Memory B cell (primary cell): ENCODE results near the gene ZCCHC24.

Source experiments
- ATAC-seq: fragments of 150-1000 bp; cut with Tn5 transposase; 2 replicates; pipeline ENCODE4 v1.10.0; 2021; ENCODE audit warnings: low read depth, mild to moderate bottlenecking, moderate library complexity
- DNase-seq, 2 donors: peaks; one replicate each; pipeline ENCODE4 v3.0.0; 2022; ENCODE audit warnings: low spot score in 2 of 2
- H3K27ac Mint-ChIP-seq: one replicate; pipeline ENCODE4 v1.8.0; 2022; ENCODE audit warnings: mild to moderate bottlenecking, moderate library complexity, mixed read lengths
- H3K27me3 Mint-ChIP-seq: one replicate; pipeline ENCODE4 v1.8.0; 2022; ENCODE audit warnings: mixed read lengths
- H3K36me3 Mint-ChIP-seq: one replicate; pipeline ENCODE4 v1.8.0; 2022; ENCODE audit warnings: mild to moderate bottlenecking, mixed read lengths
- H3K4me1 Mint-ChIP-seq: one replicate; pipeline ENCODE4 v1.8.0; 2022; ENCODE audit warnings: mixed read lengths
- H3K4me3 Mint-ChIP-seq: one replicate; pipeline ENCODE4 v1.8.0; 2022; ENCODE audit warnings: mild to moderate bottlenecking, moderate library complexity, mixed read lengths
- H3K9me3 Mint-ChIP-seq: one replicate; pipeline ENCODE4 v1.8.0; 2022; ENCODE audit warnings: mixed read lengths

ZCCHC24 gene

DNA sequence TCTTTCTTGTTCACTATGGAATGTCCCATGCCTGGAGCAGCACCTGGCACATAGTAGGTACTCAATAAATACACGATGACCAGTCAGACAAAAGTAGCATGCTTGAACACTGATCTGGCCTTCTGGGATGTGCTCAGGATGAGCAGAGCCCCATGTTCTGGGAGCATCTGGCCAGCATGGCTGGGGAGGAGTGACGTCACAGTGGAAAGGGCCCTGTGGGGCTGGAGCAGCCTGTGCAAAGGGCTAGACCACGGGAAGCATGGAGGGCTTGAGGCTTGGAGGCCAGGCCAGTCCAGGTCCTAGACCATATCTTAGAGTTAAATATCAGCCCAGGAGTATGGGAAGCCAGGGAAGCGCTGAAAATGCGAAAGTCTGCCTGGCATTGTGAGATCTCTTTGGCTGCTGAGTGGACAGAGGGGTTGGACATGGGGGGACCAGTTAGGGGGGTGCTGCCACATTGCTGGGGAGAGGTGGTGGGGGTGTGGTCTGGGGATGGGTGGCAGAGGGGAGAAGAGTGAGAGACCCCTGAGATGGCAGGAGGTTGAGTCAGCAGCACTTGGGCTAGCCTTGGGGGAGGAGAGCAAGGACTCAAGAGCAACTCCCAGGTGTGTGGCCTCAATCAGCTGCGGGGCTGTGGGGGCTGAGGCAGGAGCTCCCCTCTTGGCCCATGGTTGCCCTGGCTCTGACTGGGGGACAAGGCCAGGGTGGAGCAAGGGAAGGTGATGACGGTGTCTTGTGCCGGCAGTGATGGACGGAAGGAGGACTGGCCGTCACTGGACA lies 34.9 kb downstream of the ZCCHC24 start:
- Mint-ChIP-seq H3K4me3 (no peak overlapping the region), H3K27me3 (peaks cover 3% of the 10 kb centered on the region), H3K4me1 (peaks cover 7% of the 10 kb centered on the region), H3K9me3 (no peaks in the 10 kb centered on the region), H3K27ac (no peak overlapping the region), H3K36me3 (peaks cover 3% of the 10 kb centered on the region)
- ATAC-seq (no peak), DNase-seq (no peak)

DNA sequence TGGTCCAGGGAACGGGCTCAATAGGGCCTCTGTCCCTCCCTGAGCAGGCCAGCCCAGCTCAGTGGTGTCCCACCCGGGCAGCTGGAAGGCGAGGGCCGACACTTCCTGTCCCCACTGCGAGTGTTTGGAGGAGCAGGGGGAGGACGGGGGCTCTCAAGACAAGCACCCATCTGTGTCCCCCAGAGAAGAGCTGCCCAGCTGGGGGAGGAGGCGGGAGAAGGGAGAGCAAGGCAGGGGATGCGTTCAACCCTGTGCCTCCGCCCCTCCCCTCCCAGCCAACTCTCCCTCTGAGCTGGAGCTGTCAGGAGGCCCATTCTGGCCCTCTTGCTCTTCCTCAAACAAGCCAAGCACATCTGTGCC lies 35.7 kb downstream of the ZCCHC24 start:
- Mint-ChIP-seq H3K9me3 (no peaks in the 10 kb centered on the region), H3K4me1 (peaks cover 7% of the 10 kb centered on the region), H3K4me3 (no peak overlapping the region), H3K36me3 (peaks cover 3% of the 10 kb centered on the region), H3K27me3 (peaks cover 5% of the 10 kb centered on the region), H3K27ac (no peak overlapping the region)
- ATAC-seq (no peak), DNase-seq (no peak)

DNA sequence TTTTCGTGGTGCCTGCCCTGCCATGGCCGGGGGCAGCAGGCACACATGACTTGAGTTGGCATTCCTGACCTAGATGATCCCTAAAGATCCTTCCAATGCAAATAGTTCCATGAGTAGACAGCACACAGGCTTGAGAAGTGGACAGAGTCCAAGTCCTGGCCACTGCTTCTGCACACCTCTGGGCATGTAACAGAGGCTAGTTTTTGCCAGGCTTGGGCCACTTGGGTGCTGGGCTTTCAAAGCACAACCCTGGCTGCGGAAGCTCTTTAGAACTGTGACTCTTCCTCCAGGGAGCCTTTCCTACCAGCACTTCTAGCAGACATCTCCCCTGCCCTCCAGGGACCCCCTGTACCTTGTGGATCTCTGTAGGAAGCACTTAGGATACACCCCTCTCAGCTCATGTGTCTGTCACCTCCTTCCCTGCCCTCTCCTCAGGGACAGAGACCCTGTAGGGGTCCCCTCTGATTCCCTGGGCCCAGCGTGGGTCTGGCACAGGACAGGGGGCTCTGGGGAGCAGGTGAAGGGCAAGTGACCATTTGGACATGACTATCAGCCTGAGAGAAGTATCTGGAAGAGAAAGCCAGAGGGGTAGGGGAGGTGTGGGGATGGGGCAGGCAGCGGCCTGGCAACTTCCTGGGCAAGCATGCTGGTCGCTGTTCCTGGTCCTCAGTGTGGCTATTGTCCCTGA lies 36.2 kb downstream of the ZCCHC24 start:
- peaks cover 7% of the 10 kb centered on the region for H3K4me1 Mint-ChIP-seq
- ATAC-seq (no peak), DNase-seq (no peak)
- H3K27ac Mint-ChIP-seq = no peak overlapping the region
- H3K27me3 Mint-ChIP-seq = peaks cover 5% of the 10 kb centered on the region
- H3K4me3 Mint-ChIP-seq = no peak overlapping the region
- no peaks in the 10 kb centered on the region for H3K9me3 Mint-ChIP-seq
- peaks cover 3% of the 10 kb centered on the region for H3K36me3 Mint-ChIP-seq

DNA sequence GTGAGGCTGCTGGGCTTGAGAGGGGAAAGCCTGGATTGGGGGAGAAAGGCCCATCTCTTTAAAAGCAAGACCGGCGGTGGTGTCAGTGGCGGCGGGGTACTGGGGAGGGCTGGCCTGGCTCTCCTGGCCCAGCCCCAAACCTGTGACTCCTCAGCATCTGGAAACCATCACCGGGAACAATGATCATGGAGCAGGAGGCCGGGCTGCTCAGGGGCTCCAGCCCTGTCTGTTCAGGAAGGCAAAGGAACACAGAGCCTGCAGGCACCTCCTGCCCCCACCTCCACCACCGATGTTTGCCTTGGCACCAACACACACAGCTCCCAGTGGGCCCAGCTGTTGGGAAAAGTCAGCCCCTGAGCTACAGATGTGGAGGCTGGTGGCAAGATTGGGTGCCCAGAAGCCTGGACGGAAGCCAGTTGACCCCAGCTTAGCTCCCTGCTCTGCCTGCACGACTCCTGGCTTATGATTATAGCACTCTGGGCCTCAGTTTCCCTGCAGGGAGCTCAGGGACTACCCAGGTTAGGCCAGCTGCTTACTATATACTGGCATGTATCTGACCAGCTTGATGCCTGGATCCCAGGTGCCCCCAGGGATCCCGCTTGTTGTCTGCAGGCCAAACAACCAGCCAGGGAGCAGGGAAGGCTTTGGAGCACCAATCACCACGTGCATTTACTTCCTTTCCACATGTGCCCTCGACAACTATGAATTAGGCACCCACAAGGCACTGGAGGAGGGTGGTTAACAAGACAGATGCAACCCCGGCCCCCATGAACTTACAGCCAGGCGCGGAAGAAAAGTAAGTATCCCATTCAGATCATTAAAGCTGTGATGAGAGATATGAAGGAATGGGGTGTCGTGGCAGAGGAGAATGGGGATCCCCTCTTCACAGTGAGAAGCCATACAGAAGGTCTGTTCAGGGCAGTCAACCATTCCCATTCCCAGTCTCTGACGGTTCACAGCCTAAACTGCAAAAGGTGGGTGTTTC lies 37.3 kb downstream of the ZCCHC24 start:
- peaks cover 4% of the 10 kb centered on the region for H3K4me1 Mint-ChIP-seq
- no peak overlapping the region for H3K27ac Mint-ChIP-seq
- no peaks in the 10 kb centered on the region for H3K9me3 Mint-ChIP-seq
- peaks cover 9% of the 10 kb centered on the region for H3K27me3 Mint-ChIP-seq
- DNase-seq (no peak), ATAC-seq (no peak)
- peaks cover 3% of the 10 kb centered on the region for H3K36me3 Mint-ChIP-seq
- no peak overlapping the region for H3K4me3 Mint-ChIP-seq

DNA sequence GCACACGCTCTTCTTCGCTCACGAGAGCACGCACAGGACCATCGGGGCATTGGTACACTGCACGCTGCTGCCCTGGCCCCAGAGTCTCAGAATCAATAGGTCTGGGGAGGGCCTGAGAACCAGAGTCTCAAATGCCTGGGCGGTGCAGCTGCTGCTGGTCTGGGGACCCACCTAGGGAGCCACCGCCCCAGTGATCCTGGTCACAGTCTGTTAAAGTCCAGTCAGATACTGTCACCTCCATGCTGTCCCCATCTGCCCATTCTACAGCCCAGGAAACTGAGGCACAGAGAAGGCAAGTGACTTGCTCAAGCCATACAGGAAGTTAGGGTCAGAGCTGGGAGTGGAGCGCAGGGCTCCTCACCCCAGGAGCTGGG lies 38.0 kb downstream of the ZCCHC24 start:
- no peaks in the 10 kb centered on the region for H3K9me3 Mint-ChIP-seq
- peaks cover 3% of the 10 kb centered on the region for H3K36me3 Mint-ChIP-seq
- H3K27ac Mint-ChIP-seq = no peak overlapping the region
- peaks cover 2% of the 10 kb centered on the region for H3K4me1 Mint-ChIP-seq
- peaks cover 13% of the 10 kb centered on the region for H3K27me3 Mint-ChIP-seq
- DNase-seq = no peak
- H3K4me3 Mint-ChIP-seq = no peak overlapping the region
- ATAC-seq = no peak

DNA sequence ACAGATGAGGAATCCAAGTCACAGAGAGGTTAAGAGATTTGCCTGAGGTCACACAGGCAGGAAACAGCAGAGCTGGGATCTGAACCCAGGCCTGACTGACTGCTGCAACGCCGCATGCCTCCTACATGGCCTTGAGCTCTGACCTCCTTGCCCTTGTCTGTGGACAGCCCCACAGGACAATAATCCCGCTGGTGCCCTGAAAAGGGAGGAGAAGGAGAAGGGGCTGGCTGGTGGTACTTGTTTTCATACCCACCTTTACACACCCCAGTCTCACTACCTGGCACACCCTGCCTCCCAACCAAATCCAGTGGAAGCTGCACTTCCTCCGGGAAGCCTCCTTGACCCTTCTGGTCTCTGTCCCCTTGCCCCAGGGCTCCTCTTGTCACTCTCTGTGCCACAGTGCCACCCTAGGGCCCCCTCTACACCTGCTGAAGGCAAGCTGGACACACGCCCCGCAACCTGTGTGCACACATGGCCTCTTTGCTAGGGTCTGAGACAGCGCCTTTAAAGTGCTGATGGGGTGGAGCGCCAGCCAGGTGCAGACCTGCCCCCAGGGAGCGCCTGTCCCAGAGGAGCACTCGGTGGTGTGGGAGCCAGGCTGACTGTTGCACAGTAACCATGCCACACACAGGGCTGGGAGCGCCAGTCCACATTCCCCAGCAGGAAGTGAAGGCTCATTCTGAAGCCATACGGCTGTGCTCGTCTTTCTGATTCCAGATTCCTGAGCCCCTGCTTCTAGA lies 38.6 kb downstream of the ZCCHC24 start:
- Mint-ChIP-seq H3K4me1 (peaks cover 2% of the 10 kb centered on the region), H3K27ac (no peak overlapping the region), H3K36me3 (peaks cover 3% of the 10 kb centered on the region), H3K4me3 (no peak overlapping the region), H3K27me3 (peaks cover 13% of the 10 kb centered on the region), H3K9me3 (no peaks in the 10 kb centered on the region)
- DNase-seq (no peak), ATAC-seq (no peak)

DNA sequence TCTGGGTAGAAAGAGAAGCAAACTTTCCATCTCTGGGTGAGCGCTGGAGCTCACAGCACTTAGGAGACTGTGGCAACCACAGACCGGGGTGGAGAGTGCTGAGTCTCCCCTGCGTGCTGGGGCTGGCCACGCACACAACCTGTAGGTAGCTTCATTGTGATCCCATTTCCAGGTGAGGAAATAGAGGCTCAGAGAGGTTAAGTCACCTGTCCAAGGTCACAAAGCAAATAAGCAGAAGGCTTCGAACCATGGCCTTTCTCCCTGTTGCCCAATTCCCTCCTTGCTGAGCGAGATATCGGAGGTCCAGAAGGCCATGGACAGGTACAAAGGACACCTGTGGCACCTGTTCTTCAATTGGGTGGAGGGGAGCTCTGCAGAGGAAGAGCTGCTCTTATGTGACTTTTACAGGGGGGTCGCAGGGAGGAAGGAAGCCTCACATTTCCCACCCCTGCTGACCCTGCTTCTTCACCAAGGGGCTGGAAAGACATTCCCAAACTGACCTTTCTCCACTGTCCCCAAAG lies 39.4 kb downstream of the ZCCHC24 start:
- peaks cover 13% of the 10 kb centered on the region for H3K27me3 Mint-ChIP-seq
- H3K9me3 Mint-ChIP-seq = no peaks in the 10 kb centered on the region
- peaks cover 2% of the 10 kb centered on the region for H3K4me1 Mint-ChIP-seq
- no peak for DNase-seq
- H3K36me3 Mint-ChIP-seq = peaks cover 3% of the 10 kb centered on the region
- H3K27ac Mint-ChIP-seq = no peak overlapping the region
- no peak for ATAC-seq
- H3K4me3 Mint-ChIP-seq = no peak overlapping the region

DNA sequence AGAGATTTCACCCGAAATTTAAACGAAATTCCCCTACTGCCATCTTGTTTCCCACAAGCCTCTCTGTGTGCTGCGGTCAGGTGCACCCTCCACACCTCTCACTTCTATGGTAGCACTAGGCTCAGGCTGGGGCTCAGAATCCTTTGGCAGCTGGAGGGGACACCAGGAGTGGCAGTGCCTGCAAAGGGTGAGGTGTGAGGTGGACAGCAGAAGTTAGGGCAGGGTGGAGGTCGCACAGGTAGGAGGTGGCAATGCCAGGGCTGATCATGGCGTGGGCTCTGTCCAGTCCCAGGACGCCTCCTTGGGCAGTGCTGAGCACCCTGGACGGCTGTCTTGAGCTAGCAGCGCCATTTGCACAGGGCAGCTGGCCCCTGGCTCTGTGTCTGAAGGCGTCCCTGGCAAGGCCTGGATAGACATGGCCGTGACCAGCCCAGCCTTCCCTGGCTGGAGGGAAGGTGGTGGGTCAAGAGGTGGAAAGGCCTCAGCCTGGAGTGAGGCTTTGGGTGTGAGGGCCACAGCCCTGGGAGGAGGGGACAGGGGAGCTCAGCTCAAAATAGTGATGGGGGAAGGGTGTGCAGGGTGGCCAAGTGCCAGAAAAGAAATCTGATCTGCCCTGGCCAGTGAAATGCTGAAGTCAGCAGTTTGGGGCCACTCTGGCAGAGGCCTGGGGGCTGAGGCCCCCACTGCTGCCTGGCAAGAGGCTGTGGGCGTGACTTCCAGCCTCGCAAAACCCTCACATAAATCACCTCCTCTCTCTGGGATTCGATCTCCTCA lies 40.0 kb downstream of the ZCCHC24 start:
- DNase-seq = no peak
- no peak overlapping the region for H3K27ac Mint-ChIP-seq
- H3K36me3 Mint-ChIP-seq = peaks cover 3% of the 10 kb centered on the region

DNA sequence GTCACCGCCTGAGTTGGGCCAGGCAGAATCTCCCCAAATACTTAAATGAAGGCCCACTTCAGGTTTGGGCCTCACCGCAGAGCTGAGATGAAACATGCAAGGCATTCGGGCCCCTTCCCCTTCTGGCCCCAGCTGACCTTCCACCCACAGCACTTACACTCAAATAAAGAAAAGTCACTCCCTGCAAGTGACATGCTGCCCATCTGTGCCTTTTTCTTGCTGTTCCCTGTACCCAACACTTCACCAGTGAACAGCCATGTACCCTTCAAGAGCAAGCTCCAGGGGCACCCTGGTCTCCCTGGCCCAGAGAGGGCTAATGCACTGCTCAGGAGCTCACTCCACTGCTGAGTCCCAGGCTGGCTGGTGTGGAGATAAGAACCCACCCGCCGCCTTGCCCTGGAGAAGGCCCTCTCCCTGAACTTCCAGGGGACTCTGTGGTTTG lies 40.7 kb downstream of the ZCCHC24 start:
- no peak overlapping the region for H3K27ac Mint-ChIP-seq
- no peaks in the 10 kb centered on the region for H3K9me3 Mint-ChIP-seq
- H3K4me3 Mint-ChIP-seq = no peak overlapping the region
- peaks cover 10% of the 10 kb centered on the region for H3K27me3 Mint-ChIP-seq
- DNase-seq = no peak
- peaks cover 2% of the 10 kb centered on the region for H3K4me1 Mint-ChIP-seq
- ATAC-seq = no peak
- H3K36me3 Mint-ChIP-seq = peaks cover 2% of the 10 kb centered on the region

More for the DNA sequence above, 40.0 kb downstream of the ZCCHC24 start:
- no peaks in the 10 kb centered on the region for H3K9me3 Mint-ChIP-seq
- H3K4me3 Mint-ChIP-seq = no peak overlapping the region
- ATAC-seq = no peak
- peaks cover 13% of the 10 kb centered on the region for H3K27me3 Mint-ChIP-seq
- H3K4me1 Mint-ChIP-seq = peaks cover 2% of the 10 kb centered on the region

DNA sequence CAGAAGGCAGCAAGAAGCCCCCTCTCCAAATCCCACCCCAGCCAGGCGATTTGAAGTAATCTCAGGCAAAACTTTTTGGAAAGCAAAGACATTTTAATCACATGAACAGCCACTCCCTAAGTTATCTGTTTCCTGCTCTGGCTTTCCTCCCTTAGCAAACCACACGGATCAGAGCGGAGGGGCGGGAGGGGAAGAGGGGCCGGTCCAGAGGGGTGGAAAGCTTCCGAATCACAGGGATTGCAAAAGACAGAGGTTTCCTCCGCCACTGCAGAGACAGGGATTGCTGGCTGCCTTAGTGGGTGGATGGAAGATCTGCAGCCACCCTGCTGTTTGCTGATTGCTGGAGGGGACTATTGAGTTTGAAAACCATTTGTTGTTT lies 41.2 kb downstream of the ZCCHC24 start:
- H3K9me3 Mint-ChIP-seq = no peaks in the 10 kb centered on the region
- ATAC-seq (no peak), DNase-seq (no peak)
- peaks cover 2% of the 10 kb centered on the region for H3K4me1 Mint-ChIP-seq
- H3K27me3 Mint-ChIP-seq = peaks cover 10% of the 10 kb centered on the region
- H3K36me3 Mint-ChIP-seq = peaks cover 2% of the 10 kb centered on the region
- H3K4me3 Mint-ChIP-seq = no peak overlapping the region
- H3K27ac Mint-ChIP-seq = no peak overlapping the region

DNA sequence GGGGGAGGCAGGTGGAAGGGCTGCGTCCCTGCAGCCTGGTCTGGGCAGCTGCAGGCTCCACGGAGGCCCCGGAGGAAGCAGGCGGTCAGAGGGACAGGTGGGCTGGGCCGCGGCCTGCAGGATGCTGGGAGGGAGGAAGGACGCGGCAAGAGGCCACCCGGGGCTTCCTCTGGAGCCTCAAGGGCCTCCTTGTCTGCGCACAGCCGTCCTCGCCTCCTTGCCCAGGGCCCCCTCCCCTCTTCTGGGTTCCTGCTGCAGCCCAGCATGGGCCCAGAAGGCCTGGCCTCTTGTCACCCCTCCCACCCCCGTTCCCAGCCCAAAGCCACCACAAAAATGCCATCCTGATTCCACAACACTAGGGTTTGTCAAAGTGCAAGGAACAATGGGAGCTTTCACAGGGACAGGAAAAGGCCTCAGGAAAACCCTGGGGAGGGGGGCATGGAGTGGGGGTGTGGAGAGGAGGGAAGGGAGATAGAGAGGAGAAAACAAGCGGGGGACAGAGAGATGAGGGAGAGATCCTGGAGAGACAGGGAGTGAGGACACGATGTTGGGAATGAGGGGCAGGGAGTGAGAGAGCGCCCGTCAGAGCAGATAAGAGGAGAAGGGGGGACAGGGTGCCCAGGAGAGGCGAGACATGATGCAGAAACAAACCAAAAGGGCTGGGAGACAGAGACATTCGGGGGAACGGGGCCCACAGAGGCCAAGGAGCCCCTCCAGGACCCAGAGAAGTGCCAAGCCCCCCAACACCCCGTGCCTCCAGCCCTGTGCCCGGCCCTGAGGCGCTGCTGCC lies 41.8 kb downstream of the ZCCHC24 start:
- H3K9me3 Mint-ChIP-seq = no peaks in the 10 kb centered on the region
- ATAC-seq = no peak
- H3K27ac Mint-ChIP-seq = no peak overlapping the region
- peaks cover 10% of the 10 kb centered on the region for H3K27me3 Mint-ChIP-seq
- no peak for DNase-seq
- H3K4me1 Mint-ChIP-seq = peaks cover 2% of the 10 kb centered on the region
- no peak overlapping the region for H3K4me3 Mint-ChIP-seq
- peaks cover 2% of the 10 kb centered on the region for H3K36me3 Mint-ChIP-seq

DNA sequence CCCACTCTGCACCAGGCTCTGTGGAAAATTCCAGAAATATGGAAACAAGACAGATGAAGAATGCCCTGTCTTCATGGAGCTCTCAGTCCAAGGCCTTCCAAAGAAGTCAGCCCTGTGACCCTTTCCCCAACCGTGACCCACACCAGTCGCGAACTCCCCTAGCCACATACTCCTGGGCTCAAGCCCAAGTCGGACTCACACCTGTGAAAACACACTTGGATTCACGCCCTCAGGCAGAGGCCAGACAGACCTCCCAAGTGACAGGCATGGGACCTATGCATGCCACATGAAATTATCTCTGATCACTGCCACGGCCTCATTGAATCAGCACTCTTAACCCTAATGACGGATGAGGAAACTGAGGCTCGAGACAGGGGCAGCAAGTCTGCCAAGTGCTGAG lies 42.5 kb downstream of the ZCCHC24 start:
- Mint-ChIP-seq H3K27me3 (peaks cover 10% of the 10 kb centered on the region), H3K9me3 (no peaks in the 10 kb centered on the region), H3K4me3 (no peak overlapping the region), H3K36me3 (peaks cover 2% of the 10 kb centered on the region), H3K27ac (no peak overlapping the region), H3K4me1 (peaks cover 2% of the 10 kb centered on the region)
- no peak for ATAC-seq
- no peak for DNase-seq
